Measurements from ENCODE around the gene ACBD4. TPM values are rescaled to one million over a fixed set of nuclear protein-coding genes. Genes with fewer than 3 reads are reported as not detected.

Gene ACBD4
- total and polyA plus RNA-seq, 2 of the 13 experiments (the other 11 are each of a cell fraction or from before 2014, with no cell fraction given): 16.1 to 26.9 TPM

DNA sequence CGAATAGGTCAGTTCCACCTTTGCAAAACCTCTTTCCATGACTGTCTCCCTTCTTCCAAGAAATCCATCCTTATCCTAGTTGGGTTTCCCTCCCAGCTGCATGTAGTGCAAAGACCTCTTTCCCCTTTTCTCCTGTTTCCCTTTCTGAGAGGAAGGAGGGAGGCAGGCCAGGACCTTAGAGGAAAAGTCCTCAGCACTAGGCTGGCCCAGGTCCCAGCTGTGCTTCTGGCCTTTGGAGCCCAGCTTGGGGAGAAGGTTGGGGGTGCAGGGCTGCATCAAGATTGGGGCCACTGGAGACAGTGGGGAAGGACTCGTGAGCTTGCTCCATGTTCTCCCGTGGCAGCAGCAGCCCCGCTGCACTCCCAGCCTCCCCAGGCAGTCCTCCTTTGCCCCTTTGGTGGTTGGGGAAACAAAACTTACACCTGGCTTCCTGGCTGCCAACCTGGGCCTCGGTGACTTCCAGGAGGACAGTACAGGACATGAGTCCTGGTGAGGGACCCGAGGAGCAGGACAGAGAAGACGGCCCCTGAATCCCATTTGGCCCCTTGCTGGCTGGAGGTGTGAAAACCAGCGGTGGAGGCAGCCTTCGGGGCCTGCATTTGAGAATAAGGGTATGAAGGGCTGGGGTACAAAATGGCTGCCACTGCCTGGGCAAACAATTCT lies 26.7 kb downstream of the ACBD4 start (continued):
- TF ChIP-seq, protein P1, sequence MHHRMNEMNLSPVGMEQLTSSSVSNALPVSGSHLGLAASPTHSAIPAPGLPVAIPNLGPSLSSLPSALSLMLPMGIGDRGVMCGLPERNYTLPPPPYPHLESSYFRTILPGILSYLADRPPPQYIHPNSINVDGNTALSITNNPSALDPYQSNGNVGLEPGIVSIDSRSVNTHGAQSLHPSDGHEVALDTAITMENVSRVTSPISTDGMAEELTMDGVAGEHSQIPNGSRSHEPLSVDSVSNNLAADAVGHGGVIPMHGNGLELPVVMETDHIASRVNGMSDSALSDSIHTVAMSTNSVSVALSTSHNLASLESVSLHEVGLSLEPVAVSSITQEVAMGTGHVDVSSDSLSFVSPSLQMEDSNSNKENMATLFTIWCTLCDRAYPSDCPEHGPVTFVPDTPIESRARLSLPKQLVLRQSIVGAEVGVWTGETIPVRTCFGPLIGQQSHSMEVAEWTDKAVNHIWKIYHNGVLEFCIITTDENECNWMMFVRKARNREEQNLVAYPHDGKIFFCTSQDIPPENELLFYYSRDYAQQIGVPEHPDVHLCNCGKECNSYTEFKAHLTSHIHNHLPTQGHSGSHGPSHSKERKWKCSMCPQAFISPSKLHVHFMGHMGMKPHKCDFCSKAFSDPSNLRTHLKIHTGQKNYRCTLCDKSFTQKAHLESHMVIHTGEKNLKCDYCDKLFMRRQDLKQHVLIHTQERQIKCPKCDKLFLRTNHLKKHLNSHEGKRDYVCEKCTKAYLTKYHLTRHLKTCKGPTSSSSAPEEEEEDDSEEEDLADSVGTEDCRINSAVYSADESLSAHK (CRISPR knock-in tag; IDR thresholded peaks at IDR 0.05; ENCODE audit: borderline replicate concordance): no peak
- TF ChIP-seq ZNF234 (CRISPR knock-in tag; conservative IDR thresholded peaks at IDR 0.05) (no peak), ZKSCAN5 (CRISPR knock-in tag; IDR thresholded peaks at IDR 0.05) (no peak), ZNF782 (CRISPR knock-in tag; IDR thresholded peaks at IDR 0.05; ENCODE audit: borderline replicate concordance) (no peak), CBX5 (CRISPR knock-in tag; IDR thresholded peaks at IDR 0.05; ENCODE audit: borderline replicate concordance) (no peak; the same call in 1 of the 2 replicates), HNF4A (CRISPR knock-in tag; IDR thresholded peaks at IDR 0.05) (no peak), ZNF839 (CRISPR knock-in tag; IDR thresholded peaks at IDR 0.05; ENCODE audit: borderline replicate concordance) (peak; percentile 80; the same call in 1 of the 2 replicates), PCBP2 (optimal IDR thresholded peaks at IDR 0.05; ENCODE audit: low read depth, low read length, poor library complexity, severe bottlenecking) (no peak), IRX3 (CRISPR knock-in tag; IDR thresholded peaks at IDR 0.05; ENCODE audit: borderline replicate concordance, low read depth) (no peak; the same call in 1 of the 2 replicates), ZNF3 (CRISPR knock-in tag; IDR thresholded peaks at IDR 0.05) (no peak), ZNF558 (CRISPR knock-in tag; IDR thresholded peaks at IDR 0.05; ENCODE audit: borderline replicate concordance) (no peak; the same call in 1 of the 2 replicates), MAFG (CRISPR knock-in tag; IDR thresholded peaks at IDR 0.05) (no peak), MYNN (CRISPR knock-in tag; IDR thresholded peaks at IDR 0.05; ENCODE audit: low read depth) (no peak), ZNF138 (CRISPR knock-in tag; IDR thresholded peaks at IDR 0.05; ENCODE audit: low read depth) (peak; percentile 70), ZNF253 (CRISPR knock-in tag; IDR thresholded peaks at IDR 0.05; ENCODE audit: borderline replicate concordance) (peak; percentile 31; the same call in 1 of the 2 replicates), DPF2 (CRISPR knock-in tag; IDR thresholded peaks at IDR 0.05; ENCODE audit: borderline replicate concordance, low read depth) (no peak), NR2F6 (IDR thresholded peaks at IDR 0.05) (no peak), NR2F6 (CRISPR knock-in tag; IDR thresholded peaks at IDR 0.05) (no peak), TCF7 (IDR thresholded peaks at IDR 0.05; ENCODE audit: low read depth) (no peak)
- TF ChIP-seq, protein P2, sequence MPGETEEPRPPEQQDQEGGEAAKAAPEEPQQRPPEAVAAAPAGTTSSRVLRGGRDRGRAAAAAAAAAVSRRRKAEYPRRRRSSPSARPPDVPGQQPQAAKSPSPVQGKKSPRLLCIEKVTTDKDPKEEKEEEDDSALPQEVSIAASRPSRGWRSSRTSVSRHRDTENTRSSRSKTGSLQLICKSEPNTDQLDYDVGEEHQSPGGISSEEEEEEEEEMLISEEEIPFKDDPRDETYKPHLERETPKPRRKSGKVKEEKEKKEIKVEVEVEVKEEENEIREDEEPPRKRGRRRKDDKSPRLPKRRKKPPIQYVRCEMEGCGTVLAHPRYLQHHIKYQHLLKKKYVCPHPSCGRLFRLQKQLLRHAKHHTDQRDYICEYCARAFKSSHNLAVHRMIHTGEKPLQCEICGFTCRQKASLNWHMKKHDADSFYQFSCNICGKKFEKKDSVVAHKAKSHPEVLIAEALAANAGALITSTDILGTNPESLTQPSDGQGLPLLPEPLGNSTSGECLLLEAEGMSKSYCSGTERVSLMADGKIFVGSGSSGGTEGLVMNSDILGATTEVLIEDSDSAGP (CRISPR knock-in tag; IDR thresholded peaks at IDR 0.05; ENCODE audit: borderline replicate concordance): no peak
- TF ChIP-seq, protein P3, sequence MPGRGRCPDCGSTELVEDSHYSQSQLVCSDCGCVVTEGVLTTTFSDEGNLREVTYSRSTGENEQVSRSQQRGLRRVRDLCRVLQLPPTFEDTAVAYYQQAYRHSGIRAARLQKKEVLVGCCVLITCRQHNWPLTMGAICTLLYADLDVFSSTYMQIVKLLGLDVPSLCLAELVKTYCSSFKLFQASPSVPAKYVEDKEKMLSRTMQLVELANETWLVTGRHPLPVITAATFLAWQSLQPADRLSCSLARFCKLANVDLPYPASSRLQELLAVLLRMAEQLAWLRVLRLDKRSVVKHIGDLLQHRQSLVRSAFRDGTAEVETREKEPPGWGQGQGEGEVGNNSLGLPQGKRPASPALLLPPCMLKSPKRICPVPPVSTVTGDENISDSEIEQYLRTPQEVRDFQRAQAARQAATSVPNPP (CRISPR knock-in tag; IDR thresholded peaks at IDR 0.05): no peak
- TF ChIP-seq, protein P4, sequence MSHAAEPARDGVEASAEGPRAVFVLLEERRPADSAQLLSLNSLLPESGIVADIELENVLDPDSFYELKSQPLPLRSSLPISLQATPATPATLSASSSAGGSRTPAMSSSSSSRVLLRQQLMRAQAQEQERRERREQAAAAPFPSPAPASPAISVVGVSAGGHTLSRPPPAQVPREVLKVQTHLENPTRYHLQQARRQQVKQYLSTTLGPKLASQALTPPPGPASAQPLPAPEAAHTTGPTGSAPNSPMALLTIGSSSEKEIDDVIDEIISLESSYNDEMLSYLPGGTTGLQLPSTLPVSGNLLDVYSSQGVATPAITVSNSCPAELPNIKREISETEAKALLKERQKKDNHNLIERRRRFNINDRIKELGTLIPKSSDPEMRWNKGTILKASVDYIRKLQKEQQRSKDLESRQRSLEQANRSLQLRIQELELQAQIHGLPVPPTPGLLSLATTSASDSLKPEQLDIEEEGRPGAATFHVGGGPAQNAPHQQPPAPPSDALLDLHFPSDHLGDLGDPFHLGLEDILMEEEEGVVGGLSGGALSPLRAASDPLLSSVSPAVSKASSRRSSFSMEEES (CRISPR knock-in tag; IDR thresholded peaks at IDR 0.05): no peak
